ENCODE data around the gene CAPN10. TPM values are rescaled to one million over a fixed set of nuclear protein-coding genes. Genes with fewer than 3 reads are reported as not detected.
"Not testable (repeated sequence)": the region's sequence is repeated elsewhere in the genome, so short reads cannot be mapped to it uniquely, and the experiment has no call there.

CAPN10 gene
- total RNA-seq, 1 donor from 2014 or later: 12.3 TPM

DNA sequence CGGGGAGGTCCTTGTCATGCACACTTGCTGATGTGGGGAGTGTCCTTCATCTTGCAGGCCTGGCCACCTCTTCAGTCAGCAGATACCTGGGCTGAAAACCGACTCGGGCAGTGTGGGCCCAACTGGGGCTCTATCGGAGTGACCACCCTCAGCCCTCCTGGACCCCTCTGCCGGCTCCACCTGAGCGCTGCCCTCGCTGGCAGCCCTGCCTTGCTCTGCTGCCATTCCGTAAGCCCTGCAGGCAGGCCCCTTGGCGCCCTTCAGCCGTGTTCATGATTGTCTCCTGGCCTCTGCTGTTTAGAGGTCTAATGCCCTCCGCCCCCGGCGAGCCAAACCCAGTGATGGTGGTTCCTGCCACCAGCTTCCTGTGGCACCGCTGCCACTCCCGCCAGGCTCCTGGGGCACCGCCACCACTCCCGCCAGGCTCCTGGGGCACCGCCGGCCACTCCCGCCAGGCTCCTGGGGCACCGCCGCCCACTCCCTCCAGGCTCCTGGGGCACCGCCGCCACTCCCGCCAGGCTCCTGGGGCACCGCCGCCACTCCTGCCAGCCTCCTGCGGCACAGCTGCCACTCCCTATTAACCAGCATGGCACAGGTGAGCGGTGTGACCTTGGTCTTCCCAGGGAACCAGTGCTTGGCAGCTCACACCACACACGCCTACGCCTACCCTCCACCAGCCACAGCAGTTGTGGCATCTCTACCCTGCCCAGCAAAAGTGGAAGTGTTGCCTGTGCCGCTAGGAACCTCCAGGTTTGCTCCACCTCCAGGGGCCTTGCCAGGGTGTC, 15.9 kb downstream of the CAPN10 start:
- DNase-seq (ENCODE audit: low spot score): no peak

DNA sequence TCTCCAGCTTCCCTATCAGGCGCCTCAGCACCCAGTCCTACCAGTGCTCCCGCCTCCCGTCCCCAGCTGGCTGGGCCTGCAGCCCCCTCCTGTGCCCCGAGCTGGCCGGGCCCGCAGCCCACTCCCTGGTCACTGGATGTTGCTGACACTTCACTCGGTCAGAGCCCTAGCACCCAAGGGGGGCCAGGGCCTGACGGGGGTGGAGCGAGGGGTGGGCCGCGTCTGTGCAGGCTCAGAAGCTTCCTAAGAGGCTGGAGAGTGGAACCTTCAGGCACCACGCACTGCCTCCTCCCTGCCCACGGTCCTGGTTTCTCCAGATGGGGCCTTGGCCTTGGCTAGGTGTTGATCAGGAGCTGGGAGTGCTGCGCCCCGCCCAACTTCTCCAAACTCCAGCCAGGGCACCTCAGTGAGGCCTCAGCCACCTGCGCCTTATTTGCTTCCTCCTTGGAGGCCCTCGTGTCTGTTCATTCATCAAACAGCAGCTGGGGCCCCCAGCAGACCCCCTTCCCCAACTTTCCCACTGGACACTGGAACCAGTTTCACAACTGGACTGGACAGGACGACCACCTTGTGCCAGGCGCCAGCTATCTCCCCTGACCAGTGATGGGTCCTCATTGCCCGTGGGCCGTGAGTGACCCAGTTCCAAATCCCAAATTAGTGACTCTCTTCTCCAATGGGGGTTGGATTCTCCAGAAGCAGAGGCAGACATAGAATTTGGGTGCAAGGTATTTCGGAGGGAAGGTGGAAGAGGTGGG, 16.7 kb downstream of the CAPN10 start:
- DNase-seq (ENCODE audit: low spot score): no peak

DNA sequence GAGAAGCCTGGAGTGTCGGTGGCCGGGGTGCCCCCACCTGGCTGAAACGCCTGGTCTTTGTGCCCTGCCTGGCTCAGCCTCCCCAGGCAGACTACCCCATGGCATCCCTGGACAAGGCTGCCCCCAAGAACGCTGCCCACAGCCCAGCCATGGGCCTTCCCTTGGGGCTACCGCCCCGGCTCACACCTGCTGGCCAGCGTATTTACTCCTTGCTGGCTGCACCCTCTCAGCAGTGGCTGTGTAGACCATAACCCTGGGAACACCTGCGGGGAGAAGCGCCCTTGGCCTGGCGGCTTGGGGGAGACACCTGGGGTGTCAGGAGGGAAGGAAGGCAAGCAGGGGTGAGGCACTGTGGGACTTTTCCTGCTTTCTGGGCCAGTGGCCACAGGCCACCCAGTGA, 17.3 kb downstream of the CAPN10 start:
- no peak for DNase-seq (ENCODE audit: low spot score)

DNA sequence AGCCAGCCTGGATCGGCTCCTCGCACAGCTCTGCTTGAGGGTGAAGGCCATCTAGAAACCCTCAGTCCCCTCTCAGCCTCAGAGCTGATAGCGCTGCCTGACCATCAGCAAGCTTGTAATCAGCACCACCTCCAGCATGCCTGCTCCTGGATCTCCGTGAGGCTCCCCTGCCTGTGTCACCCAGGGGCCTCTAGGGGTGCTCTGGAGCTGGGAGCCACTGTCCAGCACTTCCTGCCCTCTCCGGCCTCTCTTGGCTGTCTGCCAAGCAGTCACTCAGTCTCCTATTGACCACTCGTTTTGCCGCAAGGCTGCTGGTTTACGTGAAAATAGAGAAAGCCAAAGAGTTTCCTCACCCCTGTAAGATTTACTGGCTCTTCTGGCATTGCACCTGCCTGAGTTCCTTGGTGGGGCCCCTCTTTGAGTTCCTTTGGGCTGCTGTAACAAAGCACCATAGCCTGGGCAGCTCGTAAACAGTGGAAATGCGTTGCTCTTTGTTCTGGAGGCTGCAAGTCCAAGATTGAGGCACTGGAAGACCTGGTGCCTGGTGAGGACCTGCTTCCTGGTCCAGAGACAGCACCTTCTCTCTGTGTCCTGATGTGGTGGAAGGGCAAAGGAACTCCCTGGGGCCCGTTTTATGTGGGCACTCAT, 17.9 kb downstream of the CAPN10 start:
- DNase-seq (ENCODE audit: low spot score): peak; percentile 41

DNA sequence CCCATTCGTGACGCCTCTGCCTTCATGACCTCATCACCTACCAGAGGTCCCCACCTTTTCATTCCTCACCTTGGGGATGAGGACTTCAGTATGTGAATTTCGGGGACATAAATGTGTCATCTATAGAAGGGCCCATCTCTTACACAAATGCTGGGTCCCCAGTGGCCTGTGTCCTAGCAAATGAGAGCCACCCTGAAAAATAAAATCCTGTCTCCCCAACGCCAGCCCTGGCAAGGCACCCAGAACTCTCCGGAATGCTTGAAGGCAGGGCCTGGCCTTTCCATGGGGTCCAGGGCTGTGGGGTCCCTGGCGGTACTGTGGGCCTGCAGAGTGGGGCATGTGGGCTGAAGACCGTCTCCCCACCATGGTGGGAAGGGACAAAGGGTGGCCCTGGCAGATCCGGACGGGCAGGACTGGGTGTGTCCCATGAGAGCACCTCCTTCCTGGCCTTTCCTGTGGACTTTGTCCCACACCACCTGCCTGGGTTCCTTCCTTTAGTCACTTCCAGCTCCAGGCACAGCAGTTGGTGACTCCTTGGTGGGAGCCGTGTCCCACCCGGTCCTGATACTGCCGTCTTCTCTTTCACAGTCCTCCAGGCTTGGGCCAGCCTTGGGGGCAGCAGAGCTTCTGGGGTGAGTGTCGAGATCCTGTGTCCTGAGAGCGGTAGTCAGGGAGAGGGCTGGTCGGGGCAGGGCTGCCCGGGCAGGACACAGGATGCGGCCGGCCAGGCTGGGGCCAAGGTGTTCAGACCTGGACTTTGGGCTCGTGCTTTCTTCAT, 18.6 kb downstream of the CAPN10 start:
- DNase-seq (ENCODE audit: low spot score): no peak

GRCh38 chr2:240605867-240606743, 19.6 kb downstream of the CAPN10 start:
- DNase-seq (ENCODE audit: low spot score): no peak

- DNase-seq (ENCODE audit: low spot score): no peak
Measured at GRCh38 chr2:240611601-240612210, 25.2 kb downstream of the CAPN10 start.

- DNase-seq (ENCODE audit: low spot score): no peak
Measured at GRCh38 chr2:240613781-240614180, 27.2 kb downstream of the CAPN10 start.

DNA sequence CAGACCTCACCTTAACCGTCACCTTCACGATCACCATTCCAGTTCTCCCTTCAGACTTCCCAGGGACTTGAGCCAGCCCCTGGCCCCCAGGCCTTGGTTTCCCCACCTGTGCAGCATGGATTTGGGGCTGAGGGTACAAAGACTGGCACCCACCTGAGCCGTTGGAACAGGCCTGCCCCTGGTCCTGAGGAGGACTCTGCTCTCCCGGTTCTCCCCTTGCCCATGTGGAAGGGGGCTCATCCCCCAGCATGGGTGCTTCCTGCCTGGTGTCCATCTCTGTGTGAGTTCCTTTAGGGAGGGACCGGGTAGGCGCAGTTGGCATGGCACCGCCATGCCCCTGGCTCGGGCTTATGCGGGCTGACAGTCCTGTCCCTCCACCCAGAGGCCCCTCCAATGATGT, 27.9 kb downstream of the CAPN10 start:
- DNase-seq (ENCODE audit: low spot score): no peak

DNA sequence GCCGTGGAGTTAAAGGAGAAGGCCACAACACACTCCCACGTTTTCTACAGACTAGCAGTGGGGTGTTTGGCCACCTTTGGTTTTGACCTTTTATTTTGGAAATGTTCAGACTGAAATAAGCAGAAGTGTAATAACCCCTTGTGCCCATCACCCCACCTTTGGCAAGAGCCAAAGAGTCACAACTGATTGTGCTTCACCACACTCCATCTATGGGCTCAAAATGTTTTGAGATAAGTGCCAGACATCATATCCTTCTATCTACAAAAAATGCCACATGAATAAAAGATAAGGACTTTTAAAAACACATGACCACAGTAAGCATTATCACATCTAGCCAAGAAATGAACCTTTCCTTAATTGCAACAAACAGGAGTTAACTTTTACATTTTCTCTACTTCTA, 28.9 kb downstream of the CAPN10 start:
- DNase-seq (ENCODE audit: low spot score): no peak

DNA sequence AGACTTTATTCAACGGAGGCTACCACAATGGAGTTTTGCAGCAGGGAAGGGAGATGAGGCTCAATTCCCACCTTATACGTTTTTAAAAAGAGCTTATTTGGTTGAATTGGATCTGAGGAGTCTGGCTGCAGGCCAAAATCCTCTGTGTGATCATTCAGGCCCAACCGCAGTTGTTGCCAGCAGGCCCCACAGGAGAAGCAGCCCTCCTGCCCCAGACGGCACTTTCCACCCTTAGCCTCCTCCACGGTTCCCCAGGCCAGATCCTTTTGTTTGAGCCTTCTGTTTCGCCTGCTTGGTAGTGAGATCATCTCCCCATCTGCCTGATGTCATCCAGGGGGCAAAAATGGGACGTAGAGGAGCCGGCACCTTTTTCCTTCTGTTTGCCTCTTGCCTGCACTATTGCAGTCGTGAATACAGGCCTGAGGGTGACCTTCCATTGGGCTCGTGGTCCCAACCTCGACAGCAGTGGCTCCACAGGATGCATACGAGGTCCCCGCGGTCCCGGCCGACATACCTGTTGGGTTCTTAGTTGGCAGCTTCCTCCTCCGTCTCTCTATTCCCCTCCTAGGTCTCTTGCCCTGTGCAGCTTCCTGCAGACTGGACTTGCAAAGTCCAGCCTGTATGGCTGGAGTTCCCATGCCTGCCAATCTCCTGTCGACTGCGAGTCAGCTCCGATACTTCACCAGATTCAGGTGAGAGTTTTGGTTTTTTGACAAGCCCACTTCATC, 29.4 kb downstream of the CAPN10 start:
- no peak for DNase-seq (ENCODE audit: low spot score)

- DNase-seq (ENCODE audit: low spot score): not testable (repeated sequence)
Measured at GRCh38 chr2:240616860-240617666, 30.5 kb downstream of the CAPN10 start.

DNA sequence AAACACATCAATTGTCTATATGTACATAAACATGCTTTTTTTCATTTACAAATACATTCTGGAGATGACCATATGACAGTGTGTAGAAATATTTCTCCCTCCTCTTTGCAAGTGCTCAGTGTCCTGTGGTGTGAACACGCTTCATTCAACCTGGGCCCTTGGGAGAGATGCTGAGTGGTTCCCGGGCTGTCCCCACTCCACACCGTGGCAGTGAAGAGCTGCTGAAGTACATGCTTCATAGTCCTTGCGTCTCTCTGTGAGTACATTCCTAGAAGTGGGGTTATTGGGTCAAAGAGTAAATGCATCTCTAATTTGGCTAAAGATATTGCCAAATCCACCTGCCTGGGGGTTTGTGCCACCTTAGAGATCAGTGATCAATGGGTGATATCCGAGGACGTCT, 32.2 kb downstream of the CAPN10 start:
- DNase-seq (ENCODE audit: low spot score): no peak

DNA sequence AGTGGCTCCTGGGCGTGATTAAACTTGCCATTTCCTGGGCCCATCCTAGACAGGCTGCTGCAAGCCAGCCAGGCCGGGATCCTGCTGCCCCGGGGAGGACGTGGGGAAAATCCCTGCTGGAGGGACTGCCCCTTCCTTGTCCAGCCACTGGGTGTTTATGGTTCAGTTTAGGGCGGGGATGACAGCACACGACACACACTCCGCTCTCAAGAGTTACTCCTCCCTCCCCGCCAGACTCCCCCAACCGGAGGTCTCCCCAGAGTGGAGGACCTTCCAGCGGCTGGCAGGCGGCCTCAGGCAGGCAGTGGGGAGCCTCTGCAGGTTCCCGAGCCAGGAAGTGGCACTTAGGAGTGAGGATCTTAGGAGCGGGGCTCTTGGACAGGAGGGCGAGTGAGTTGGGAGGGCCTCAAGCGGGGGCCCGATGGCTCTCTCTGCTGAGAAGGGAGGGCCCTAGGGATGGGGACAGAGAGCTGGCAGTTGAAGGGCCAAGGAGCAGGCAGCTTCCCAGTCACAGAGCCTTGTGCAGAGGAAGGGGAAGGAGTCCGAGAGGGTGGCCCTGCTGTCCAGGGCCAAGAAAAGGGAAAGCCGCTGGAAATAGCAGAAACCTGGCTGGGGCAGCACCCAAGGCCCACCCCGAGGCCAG, 33.1 kb downstream of the CAPN10 start:
- DNase-seq (ENCODE audit: low spot score): no peak

DNA sequence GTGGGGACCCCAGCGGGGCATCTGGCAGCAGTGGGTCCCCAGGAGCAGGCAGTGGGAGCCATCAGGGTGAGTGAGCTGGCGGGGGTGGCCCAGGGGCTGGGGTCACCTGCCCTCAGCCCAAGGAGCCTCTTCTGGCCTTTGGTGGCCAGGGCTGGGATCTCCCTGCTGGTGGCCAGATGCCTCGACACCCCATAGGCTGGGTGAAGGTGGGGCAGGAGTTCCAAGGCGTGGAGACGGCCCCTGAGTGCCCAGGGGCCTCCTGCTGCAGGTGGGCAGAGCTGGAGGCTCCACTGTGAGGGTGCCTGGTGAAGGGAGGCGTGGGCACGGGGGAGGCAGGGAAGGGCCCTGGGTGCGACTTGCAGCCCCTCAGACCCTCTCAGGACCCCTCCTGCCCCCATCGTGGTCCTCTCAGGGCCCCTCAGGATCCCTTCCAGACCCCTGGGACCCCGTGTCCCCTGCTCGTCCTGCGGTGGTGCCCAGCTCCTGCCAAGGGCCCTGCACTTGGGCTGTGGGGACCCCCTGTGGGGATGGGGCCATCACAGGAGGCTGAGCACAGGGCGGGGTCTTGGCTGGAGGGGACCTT, 33.7 kb downstream of the CAPN10 start:
- no peak for DNase-seq (ENCODE audit: low spot score)

DNA sequence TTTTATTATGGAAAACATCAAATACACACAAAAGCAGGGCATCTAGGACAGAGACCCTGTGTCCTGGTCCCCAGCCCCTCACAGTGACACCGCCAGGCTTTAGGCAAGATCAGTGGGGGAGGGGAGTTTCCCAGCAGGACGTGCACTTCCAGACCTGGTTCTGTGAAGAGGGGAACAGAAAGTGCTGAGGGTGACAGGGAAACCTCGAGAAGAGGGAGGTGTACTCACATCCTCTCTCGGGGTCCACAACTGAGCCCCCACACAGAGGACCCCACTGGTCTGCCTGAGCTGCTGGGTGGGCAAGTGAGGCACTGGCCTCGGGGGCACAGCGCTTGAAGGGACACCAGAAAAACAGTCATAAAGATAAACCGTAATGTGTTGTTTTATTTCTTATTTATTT, 34.3 kb downstream of the CAPN10 start:
- no peak for DNase-seq (ENCODE audit: low spot score)

DNA sequence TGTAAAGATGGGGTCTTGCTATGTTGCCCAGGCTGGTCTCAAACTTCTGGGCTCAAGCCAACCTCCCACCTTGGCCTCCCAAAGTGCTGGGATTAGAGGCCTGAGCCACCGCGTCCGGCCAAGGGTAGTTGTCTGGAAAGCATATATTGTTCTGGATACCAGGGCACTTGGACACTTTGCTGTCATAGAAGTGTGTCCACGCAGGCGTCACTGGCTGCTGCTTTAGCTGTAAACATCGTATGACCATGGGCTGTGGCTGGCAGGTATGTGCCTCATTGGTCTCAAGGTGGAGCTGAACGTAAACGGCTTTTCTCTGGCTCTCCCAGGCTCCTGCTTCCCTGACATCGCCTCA, 35.5 kb downstream of the CAPN10 start:
- DNase-seq (ENCODE audit: low spot score): no peak

Measured in umbilical cord (tissue), 2 donors.